Activated naive CD8-positive, alpha-beta T cell treated with anti-CD3 and anti-CD28 coated beads for 36 hours (primary cell): Measurements from ENCODE around the gene PTPRJ. TPM values are rescaled to one million over a fixed set of nuclear protein-coding genes. Genes with fewer than 3 reads are reported as not detected.
"Not testable (repeated sequence)": the region's sequence is repeated elsewhere in the genome, so short reads cannot be mapped to it uniquely, and the experiment has no call there.

Experiments
- DNase-seq: peaks from one replicate; pipeline ENCODE4 v3.0.0; 2021
- H3K27ac Mint-ChIP-seq: one replicate; pipeline ENCODE4 v1.8.0; 2022; ENCODE audit warnings: mild to moderate bottlenecking, moderate library complexity, mixed read lengths
- H3K27me3 Mint-ChIP-seq: one replicate; pipeline ENCODE4 v1.8.0; 2022; ENCODE audit warnings: mild to moderate bottlenecking, mixed read lengths
- H3K36me3 Mint-ChIP-seq: one replicate; pipeline ENCODE4 v1.8.0; 2021; ENCODE audit warnings: mild to moderate bottlenecking, mixed read lengths
- H3K4me1 Mint-ChIP-seq: one replicate; pipeline ENCODE4 v1.8.0; 2021; ENCODE audit warnings: mixed read lengths
- H3K4me3 Mint-ChIP-seq: one replicate; pipeline ENCODE4 v1.8.0; 2022; ENCODE audit warnings: mild to moderate bottlenecking, moderate library complexity, mixed read lengths
- H3K9me3 Mint-ChIP-seq: one replicate; pipeline ENCODE4 v1.8.0; 2022; ENCODE audit warnings: mixed read lengths
- total RNA-seq, 2 experiments: library from RNA; stranded (reverse); gene quantifications; one replicate each; pipeline ENCODE4 v1.2.3, GENCODE V29; 2021

The PTPRJ gene
- total RNA-seq, 2 experiments from 2014 or later, result 11.8 to 13.1 TPM

- H3K9me3 Mint-ChIP-seq, result no peaks in the 10 kb centered on the region
- DNase-seq, result no peak
- H3K27ac Mint-ChIP-seq, result no peak overlapping the region
- H3K4me1 Mint-ChIP-seq, result no peaks in the 10 kb centered on the region
- H3K4me3 Mint-ChIP-seq, result no peak overlapping the region
- H3K27me3 Mint-ChIP-seq, result no peaks in the 10 kb centered on the region
- peaks cover 2% of the 10 kb centered on the region for H3K36me3 Mint-ChIP-seq
Measured at GRCh38 chr11:48184452-48184851, 204.1 kb downstream of the PTPRJ start.

DNA sequence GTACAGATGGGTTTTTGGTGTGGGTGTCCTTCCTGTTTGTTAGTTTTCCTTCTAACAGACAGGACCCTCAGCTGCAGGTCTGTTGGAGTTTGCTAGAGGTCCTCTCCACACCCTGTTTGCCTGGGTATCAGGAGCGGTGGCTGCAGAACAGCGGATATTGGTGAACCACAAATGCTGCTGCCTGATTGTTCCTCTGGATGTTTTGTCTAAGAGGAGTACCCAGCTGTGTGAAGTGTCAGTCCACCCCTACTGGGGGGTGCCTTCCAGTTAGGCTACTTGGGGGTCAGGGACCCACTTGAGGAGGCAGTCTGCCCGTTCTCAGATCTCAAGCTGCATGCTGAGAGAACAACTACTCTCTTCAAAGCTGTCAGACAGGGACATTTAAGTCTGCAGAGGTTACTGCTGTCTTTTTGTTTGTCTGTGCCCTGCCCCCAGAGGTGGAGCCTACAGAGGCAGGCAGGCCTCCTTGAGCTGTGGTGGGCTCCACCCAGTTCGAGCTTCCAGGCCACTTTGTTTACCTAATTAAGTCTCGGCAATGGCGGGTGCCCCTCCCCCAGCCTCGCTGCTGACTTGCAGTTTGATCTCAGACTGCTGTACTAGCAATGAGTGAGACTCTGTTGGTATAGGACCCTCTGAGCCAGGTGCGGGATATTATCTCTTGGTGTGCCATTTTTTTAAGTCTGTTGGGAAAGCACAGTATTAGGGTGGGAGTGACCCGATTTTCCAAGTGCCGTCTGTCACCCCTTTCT is 210.7 kb downstream of the PTPRJ start:
- not testable (repeated sequence) for H3K27ac Mint-ChIP-seq, H3K9me3 Mint-ChIP-seq, H3K36me3 Mint-ChIP-seq, H3K27me3 Mint-ChIP-seq
- DNase-seq, result peak; percentile 8
- H3K4me3 Mint-ChIP-seq, result peak overlapping the region; percentile 40
- peaks cover 15% of the 10 kb centered on the region for H3K4me1 Mint-ChIP-seq

GRCh38 chr11:48193876-48194275 is 213.5 kb downstream of the PTPRJ start:
- no peak overlapping the region for H3K27ac Mint-ChIP-seq
- H3K4me3 Mint-ChIP-seq, result no peak overlapping the region
- H3K4me1 Mint-ChIP-seq, result peaks cover 15% of the 10 kb centered on the region
- peaks cover 6% of the 10 kb centered on the region for H3K27me3 Mint-ChIP-seq
- H3K9me3 Mint-ChIP-seq, result peaks cover 19% of the 10 kb centered on the region
- H3K36me3 Mint-ChIP-seq, result peaks cover 11% of the 10 kb centered on the region
- no peak for DNase-seq

GRCh38 chr11:48207881-48208280 is 227.5 kb downstream of the PTPRJ start:
- DNase-seq, result no peak
- Mint-ChIP-seq H3K27me3 (peaks cover 20% of the 10 kb centered on the region), H3K4me1 (no peaks in the 10 kb centered on the region), H3K27ac (no peak overlapping the region), H3K36me3 (no peaks in the 10 kb centered on the region), H3K9me3 (no peaks in the 10 kb centered on the region), H3K4me3 (no peak overlapping the region)

DNA sequence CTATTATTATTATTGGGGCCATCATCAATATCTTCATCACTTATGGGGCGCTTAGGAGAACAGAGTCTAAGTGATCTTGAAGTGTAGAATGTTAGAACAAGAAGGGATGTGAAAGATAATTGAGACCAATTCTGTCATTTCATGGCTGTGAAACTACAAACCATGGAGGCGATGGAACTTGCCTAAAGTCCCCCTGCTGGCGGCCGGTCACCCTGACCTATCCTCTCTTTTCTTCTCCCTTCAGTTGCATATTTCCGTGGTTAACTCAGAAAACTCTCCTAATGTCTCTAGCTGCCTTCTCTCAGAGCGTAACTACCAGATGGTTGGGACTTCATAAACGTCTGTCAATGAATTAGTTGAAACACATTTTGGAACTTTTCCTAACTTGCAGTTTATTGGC is 229.7 kb downstream of the PTPRJ start:
- Mint-ChIP-seq H3K9me3 (no peaks in the 10 kb centered on the region), H3K27me3 (peaks cover 20% of the 10 kb centered on the region), H3K27ac (no peak overlapping the region), H3K36me3 (no peaks in the 10 kb centered on the region), H3K4me3 (no peak overlapping the region), H3K4me1 (no peaks in the 10 kb centered on the region)
- DNase-seq, result no peak

- Mint-ChIP-seq H3K27me3 (peaks cover under 1% of the 10 kb centered on the region), H3K4me1 (no peaks in the 10 kb centered on the region), H3K36me3 (no peaks in the 10 kb centered on the region), H3K27ac (no peak within 1 kb of the TSS), H3K4me3 (no peak within 1 kb of the TSS), H3K9me3 (no peaks in the 10 kb centered on the region)
- DNase-seq, result no peak
Measured at GRCh38 chr11:48216510-48216909, 236.2 kb downstream of the PTPRJ start, which contains the start of gene OR4B1. Gene OR4B1, plus strand, starts transcription at chr11:48216810. Its CDS starts 0 bp downstream, at chr11:48216810.

Other genes starting within 250 kb of the PTPRJ start
- gene FNBP4, start 213.2 kb upstream of the PTPRJ start, total RNA-seq, result 100 to 1,000 TPM; 107 to 116 TPM
- gene NUP160, start 132.2 kb upstream of the PTPRJ start, total RNA-seq, result 10 to 100 TPM; 76.9 to 79.2 TPM
- gene OR4B1, start 236.3 kb downstream of the PTPRJ start, total RNA-seq, result not detected